Pancreas (tissue), 10 donors: Measurements from ENCODE around the gene RASSF4. TPM values are rescaled to one million over a fixed set of nuclear protein-coding genes. Genes with fewer than 3 reads are reported as not detected.
"Not testable (repeated sequence)": the region's sequence is repeated elsewhere in the genome, so short reads cannot be mapped to it uniquely, and the experiment has no call there.

Experiments used
- ATAC-seq, 4 donors: fragments of 200-7000 bp; cut with Tn5 transposase; one replicate each; pipeline versions ENCODE4 v1.8.0 to v1.9.1; 2020; ENCODE audit warnings: mild to moderate bottlenecking in 4 of 4, moderate library complexity in 4 of 4
- DNase-seq, 6 donors: peaks; one replicate each; pipeline ENCODE4 v3.0.0-alpha.2; 2020
- FAIRE-seq: peaks from 2 replicates; lab custom pipeline; 2012; peaks lifted over from hg19 to GRCh38; lab: Jason Lieb, UNC
- H3K27ac ChIP-seq, 4 donors: fragments of 200-600 bp; sonication (generic); 1 replicate in 3 of 4; 2 replicates in 1 of 4; pipeline versions ENCODE4 v1.5.0 to v1.8.0; 2020
- H3K27me3 ChIP-seq, 4 donors: fragments of 200-600 bp; one replicate each; pipeline ENCODE4 v1.8.0; 2021
- H3K36me3 ChIP-seq, 3 donors: fragments of 200-600 bp; sonication (generic) in 1 of 3; one replicate each; pipeline versions ENCODE4 v1.5.0 to v1.8.0; 2020 to 2021
- H3K4me1 ChIP-seq, 3 donors: fragments of 200-600 bp; one replicate each; pipeline ENCODE4 v1.8.0; 2021
- H3K4me3 ChIP-seq, 4 donors: fragments of 200-600 bp; sonication (generic) in 2 of 4; one replicate each; pipeline versions ENCODE4 v1.5.0 to v1.8.0; 2020 to 2021
- H3K9me3 ChIP-seq, 4 donors: fragments of 200-600 bp; one replicate each; pipeline ENCODE4 v1.8.0; 2021
- CTCF ChIP-seq, 4 donors: fragments of 200-600 bp; sonication (generic) in 3 of 4; IDR thresholded peaks; one replicate each; pipeline versions ENCODE4 v1.5.0 to v1.8.0; 2021; ENCODE audit warnings: antibody characterized with exemption in 4 of 4
- WGBS, 2 donors: extraction: QIAGEN DNeasy Blood & Tissue Kit; methylation state at CpG; one replicate each; pipeline ENCODE4 v1.1.7; 2013; 5-methylcytosine and 5-hydroxymethylcytosine counted together
- intact Hi-C, 3 donors: fragments of 100-400 bp; cut with DNase I; formaldehyde crosslinking; loops; one replicate each; pipeline versions ENCODE4 v1.11.1 to v1.14.2; 2022
- polyA plus RNA-seq, 2 donors: library from polyadenylated mRNA; stranded (reverse); fragments of 200-250 nt; gene quantifications; one replicate each; pipeline ENCODE4 v1.2.3, GENCODE V29; 2013
- total RNA-seq, 6 donors: library from RNA; stranded (reverse); fragmentation: NEBNext Ultra II Directional in 4 of 6; extraction: Animal tissue kit (Norgen Biotek cat#: 25700) in 4 of 6; gene quantifications; one replicate each; pipeline versions ENCODE4 v1.2.1 to v1.2.4, GENCODE V29; 2021 to 2023
- donor health status: healthy with polysubstance abuse.
- donor health status: DM: no; HTN: no; CAD: no; lungs with moderate emphysema.
- donor health status: DM: no; HTN: no; CAD: no.
- donor health status: control.
- donor health status: control.
- donor health status: Bipolar disorder and iron deficiency.
- donor health status: DM: yes; HTN: yes; CAD: no.
- donor health status: DM: no; HTN: no; CAD: no.
- donor health status: DM: no; HTN: no; CAD: no.
- donor health status: DM: yes; HTN: yes; CAD: no.

RASSF4 gene
- total and polyA plus RNA-seq, 8 donors, result 13.9 to 100 (median 37.8) TPM

DNA sequence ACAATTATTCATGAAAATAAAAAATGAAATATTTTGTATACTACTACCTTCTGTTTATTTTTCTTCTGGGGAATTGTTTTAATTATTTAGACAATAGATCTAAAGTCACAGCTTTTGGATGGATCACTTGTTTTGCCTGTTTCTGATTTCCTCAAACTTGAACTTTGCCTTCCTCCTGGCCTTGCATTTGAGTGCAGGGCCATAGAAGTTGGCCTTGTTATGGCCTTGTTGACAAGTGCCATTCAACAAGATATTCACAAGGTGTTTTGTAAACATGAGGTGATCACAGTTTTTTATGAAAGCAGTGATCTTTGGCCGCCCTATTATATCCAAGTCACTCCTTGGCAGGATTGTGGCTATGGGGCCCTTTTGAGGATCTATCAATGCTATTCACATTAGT, 45.7 kb downstream of the RASSF4 start:
- DNase-seq (no peak), ATAC-seq (no peak), FAIRE-seq (no peak)
- no peak overlapping the region for H3K4me3 ChIP-seq
- H3K27ac ChIP-seq, result no peak overlapping the region
- no peaks in the 10 kb centered on the region for H3K9me3 ChIP-seq
- TF ChIP-seq CTCF (IDR thresholded peaks at IDR 0.05), result no peak
- H3K4me1 ChIP-seq, result peaks cover 6 to 24% (median 16%) of the 10 kb centered on the region in 3 donors
- peaks cover 0 to 10% (median 0%) of the 10 kb centered on the region in 3 donors for H3K36me3 ChIP-seq
- intact Hi-C loops, result no loop called here
- H3K27me3 ChIP-seq, result no peaks in the 10 kb centered on the region
- WGBS, 2 donors, result 73 to 80% methylated on average over 1 of the region's 1 CpG

DNA sequence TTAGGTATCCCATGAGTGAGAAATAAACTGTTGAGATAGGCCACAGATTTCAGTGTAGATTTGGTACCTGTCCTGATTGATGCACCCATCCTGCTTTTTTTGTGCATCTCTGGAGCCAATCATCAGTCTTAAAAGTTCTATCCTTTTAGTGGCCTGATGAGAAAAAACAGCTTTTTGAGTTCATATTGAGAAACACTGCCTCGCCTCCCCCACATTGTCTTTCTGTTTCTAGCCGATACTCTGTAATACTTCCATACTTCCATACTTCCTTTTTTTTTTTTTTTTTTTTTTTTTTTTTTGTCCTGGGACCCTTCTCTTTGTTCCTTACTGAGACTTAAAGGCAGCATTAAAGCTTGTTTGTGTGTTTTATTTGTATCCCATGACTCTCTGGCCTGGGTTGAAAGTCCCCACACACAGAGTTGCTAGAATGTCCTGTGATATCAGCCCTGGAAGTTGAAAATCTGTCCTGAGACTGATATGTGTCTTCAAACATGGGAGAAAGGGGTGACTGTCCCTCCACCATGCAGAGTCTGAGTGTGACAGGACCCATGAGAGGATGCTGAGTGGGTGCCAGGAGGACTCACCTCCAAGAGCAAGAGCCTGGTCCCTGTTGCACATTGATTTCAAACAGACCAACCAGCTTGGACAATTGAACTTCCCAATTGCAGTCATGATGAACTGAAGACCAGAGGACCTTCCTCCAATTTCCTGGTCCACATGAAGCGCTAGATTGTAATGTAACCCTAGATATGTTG, 46.9 kb downstream of the RASSF4 start:
- no peak overlapping the region for H3K27ac ChIP-seq
- WGBS, 2 donors, result 91 to 93% methylated on average over 3 of the region's 3 CpGs
- H3K9me3 ChIP-seq, result no peaks in the 10 kb centered on the region
- ATAC-seq (no peak), DNase-seq (no peak), FAIRE-seq (no peak)
- no peaks in the 10 kb centered on the region for H3K27me3 ChIP-seq
- peaks cover 4 to 24% (median 13%) of the 10 kb centered on the region in 3 donors for H3K4me1 ChIP-seq
- intact Hi-C loops, result no loop called here
- H3K4me3 ChIP-seq, result no peak overlapping the region
- peaks cover 0 to 10% (median 0%) of the 10 kb centered on the region in 3 donors for H3K36me3 ChIP-seq
- TF ChIP-seq CTCF (IDR thresholded peaks at IDR 0.05), result no peak

- FAIRE-seq, result peak; percentile 97
- DNase-seq, result peak in 3 of 6 donors; percentile 37 to 59 (median 47)
- peak; percentile 91 to 99 (median 96) for ATAC-seq
- Histone ChIP-seq H3K36me3 (peaks cover 0 to 10% (median 0%) of the 10 kb centered on the region in 3 donors), H3K27ac (no peak overlapping the region), H3K4me1 (peaks cover 4 to 20% (median 5%) of the 10 kb centered on the region in 3 donors), H3K27me3 (no peaks in the 10 kb centered on the region), H3K9me3 (no peaks in the 10 kb centered on the region), H3K4me3 (no peak overlapping the region)
- 3 to 4% methylated on average over 8 of the region's 8 CpGs for WGBS, 2 donors
- TF ChIP-seq CTCF (IDR thresholded peaks at IDR 0.05), result peak; percentile 53 to 75 (median 60)
- intact Hi-C loops, result no loop called here
Measured at GRCh38 chr10:45008524-45009161, 49.0 kb downstream of the RASSF4 start.

- H3K4me1 ChIP-seq, H3K27ac ChIP-seq, DNase-seq, H3K27me3 ChIP-seq, FAIRE-seq, H3K36me3 ChIP-seq, H3K9me3 ChIP-seq, ATAC-seq, H3K4me3 ChIP-seq, intact Hi-C loops: not testable (repeated sequence)
- WGBS, 2 donors, result 72 to 80% methylated on average over 10 of the region's 10 CpGs
Measured at GRCh38 chr10:45014557-45014956, 55.0 kb downstream of the RASSF4 start.

- H3K27ac ChIP-seq, result no peak overlapping the region
- H3K4me3 ChIP-seq, result no peak overlapping the region
- DNase-seq (no peak), FAIRE-seq (no peak), ATAC-seq (peak in 2 of 4 donors; percentile 21 to 65)
- H3K4me1 ChIP-seq, result peaks cover 0 to 7% (median 6%) of the 10 kb centered on the region in 3 donors
- intact Hi-C loops, result no loop called here
- 20 to 27% methylated on average over 2 of the region's 2 CpGs for WGBS, 2 donors
- no peaks in the 10 kb centered on the region for H3K27me3 ChIP-seq
- TF ChIP-seq CTCF (IDR thresholded peaks at IDR 0.05), result no peak
- no peaks in the 10 kb centered on the region for H3K36me3 ChIP-seq
- H3K9me3 ChIP-seq, result no peaks in the 10 kb centered on the region
Measured at GRCh38 chr10:45015590-45015989, 56.0 kb downstream of the RASSF4 start.
